ENCODE data around the gene HMGN1. TPM values are rescaled to one million over a fixed set of nuclear protein-coding genes. Genes with fewer than 3 reads are reported as not detected.

The HMGN1 gene
- total RNA-seq, 1 donor from 2014 or later: 225 TPM

- no peak for DNase-seq (ENCODE audit: low spot score)
These were observed 16.7 kb downstream of the HMGN1 start for GRCh38 chr21:39332175-39332574.

DNA sequence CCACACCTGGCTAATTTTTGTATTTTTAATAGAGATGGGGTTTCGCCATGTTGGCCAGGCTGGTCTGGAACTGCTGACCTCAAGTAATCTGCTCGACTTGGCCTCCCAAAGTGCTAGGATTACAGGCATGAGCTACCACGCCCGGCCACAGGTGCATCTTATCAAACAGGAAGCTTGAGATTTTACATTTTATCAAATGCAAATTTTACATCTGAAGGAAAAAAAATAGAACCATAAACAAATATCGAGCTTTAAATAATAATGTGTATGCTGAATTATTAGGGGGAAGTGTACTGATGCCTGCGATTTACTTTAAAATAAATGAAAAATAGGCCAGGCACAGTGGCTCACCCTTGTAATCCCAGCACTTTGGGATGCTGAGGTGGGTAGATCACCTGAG lies 18.9 kb downstream of the HMGN1 start:
- no peak for DNase-seq (ENCODE audit: low spot score)

DNA sequence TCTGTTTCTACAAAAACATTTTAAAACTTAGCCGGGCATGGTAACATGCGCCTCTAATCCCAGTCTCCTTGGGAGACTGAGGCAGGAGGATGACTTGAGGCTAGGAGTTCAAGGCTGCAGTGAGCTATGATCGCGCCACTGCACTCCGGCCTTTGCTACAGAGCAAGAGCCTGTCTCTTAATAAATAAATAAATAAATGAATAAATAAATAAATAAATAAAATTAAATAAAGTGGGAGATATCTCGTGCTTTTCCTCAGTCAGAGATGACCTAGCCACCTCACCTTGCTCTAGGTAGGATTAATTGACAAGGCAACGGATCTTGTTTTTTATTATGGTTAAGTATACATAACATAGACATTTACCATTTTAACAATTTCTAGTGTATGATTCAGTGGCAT lies 21.2 kb downstream of the HMGN1 start:
- DNase-seq (ENCODE audit: low spot score): no peak

DNA sequence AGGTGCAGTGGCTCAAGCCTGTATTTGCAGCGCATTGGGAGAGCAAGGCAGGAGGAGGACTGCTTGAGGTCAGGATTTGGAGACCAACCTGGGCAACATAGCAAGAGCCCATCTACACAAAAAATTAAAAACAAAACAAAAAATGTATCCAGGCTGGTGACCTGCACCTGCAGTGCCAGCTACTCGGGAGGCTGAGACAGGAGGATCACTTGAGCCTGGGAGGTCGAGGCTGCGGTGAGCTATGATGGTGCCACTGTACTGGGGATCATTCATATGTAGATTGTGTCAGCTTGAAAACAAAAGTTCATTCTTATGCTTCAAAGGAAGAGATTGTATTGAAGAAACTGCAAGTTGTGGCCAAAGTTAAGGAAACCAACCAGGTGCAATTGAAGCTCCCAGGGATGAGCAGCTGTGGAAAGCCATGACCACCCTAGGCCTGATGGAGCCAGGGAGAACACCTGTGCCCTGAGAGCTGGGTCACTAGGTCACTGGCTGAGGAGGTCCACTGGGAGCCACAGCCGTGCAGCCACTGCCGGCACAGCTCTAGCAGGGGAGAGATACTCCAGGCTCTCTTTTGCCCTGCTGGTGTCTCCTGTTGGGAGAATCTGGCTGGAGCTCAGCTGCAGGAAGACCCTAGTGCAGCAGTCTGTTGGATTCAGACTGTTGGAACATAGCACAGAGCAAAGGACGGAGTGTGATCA lies 22.1 kb downstream of the HMGN1 start:
- no peak for DNase-seq (ENCODE audit: low spot score)

DNA sequence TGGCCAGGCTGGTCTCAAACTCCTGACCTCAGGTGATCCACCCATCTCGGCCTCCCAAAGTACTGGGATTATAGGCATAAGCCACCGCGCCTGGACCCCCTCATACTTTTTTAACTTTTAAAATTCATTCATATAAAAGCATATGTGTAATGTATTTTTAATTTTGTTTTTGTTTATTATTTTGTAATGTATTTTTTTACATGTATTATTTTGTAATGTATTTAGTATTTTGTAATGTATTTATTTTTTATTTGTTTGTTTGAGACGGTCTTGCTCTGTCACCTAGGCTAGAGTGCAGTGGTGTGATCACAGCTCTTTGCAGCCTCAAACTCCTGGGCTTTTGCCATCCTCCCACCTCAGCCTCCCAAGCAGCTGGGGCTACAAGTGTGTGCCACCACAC lies 23.4 kb downstream of the HMGN1 start:
- DNase-seq (ENCODE audit: low spot score): no peak

GRCh38 chr21:39321424-39321823 lies 27.5 kb downstream of the HMGN1 start:
- no peak for DNase-seq (ENCODE audit: low spot score)

- DNase-seq (ENCODE audit: low spot score): no peak
These were observed 29.0 kb downstream of the HMGN1 start for GRCh38 chr21:39319814-39320332.

DNA sequence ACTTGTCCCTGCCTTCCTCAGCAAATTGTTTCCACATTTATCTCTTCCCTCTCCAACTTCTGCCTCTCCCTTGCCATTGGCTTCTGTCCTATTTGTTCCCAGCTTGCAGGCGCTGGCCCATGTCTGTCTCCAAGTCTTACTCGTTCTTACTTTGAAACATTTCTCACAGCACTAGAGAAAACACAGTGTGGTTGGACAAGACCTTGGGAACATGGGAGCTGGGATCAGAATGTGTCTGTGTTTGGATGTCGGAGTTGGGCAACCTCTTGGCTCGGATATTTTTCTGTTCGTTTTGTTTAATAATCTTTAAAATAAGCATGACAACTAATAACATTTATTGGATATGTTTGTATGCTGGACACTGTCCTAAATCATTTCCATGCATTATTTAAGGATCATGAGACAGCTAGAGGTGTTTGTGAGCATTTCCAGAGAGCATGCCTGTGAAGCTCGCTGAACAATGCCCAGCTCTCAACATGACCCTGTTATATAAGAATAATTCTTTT lies 29.6 kb downstream of the HMGN1 start:
- no peak for DNase-seq (ENCODE audit: low spot score)

DNA sequence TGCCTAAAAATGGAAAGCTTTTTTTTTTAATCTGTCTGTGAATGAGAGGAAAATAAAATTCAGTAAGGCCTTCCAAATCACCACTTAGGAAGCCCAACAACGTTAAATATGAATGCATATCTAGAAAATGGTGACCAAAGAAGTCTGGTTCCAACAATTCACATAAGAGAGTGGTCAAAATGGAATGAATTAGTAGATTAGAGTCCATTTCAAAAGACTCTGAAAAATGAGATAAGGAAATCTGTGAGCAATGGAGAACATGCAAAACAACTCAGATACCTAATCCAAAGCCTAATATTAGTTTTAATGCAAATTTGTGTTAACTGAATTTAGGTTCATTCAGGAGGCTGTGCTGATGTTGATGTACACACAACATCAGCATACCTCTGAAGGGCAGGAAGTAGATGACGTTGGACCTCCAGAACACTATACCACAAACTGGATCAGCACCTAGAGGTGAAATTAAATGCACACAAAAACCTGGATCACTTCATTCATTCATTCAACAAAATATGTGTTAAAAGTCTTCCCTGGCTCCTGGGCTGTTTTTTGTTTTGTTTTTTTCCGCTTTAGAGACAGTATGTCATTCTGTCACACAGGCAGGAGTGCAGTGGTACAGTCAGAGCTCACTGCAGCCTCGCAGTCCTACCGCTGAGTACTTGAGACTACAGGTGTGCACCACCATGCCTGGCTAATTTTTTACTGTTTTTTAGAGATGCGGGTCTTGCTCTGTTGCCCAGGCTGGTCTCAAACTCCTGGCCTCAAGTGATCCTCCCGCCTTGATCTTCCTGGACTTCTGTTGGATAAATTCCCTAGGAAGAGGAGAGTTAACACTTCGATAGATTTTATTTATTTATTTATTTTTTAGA lies 30.6 kb downstream of the HMGN1 start:
- DNase-seq (ENCODE audit: low spot score): no peak

- no peak for DNase-seq (ENCODE audit: low spot score)
These were observed 31.5 kb downstream of the HMGN1 start for GRCh38 chr21:39317134-39318090.

- DNase-seq (ENCODE audit: low spot score): no peak
These were observed 32.2 kb downstream of the HMGN1 start for GRCh38 chr21:39316729-39317128.

DNA sequence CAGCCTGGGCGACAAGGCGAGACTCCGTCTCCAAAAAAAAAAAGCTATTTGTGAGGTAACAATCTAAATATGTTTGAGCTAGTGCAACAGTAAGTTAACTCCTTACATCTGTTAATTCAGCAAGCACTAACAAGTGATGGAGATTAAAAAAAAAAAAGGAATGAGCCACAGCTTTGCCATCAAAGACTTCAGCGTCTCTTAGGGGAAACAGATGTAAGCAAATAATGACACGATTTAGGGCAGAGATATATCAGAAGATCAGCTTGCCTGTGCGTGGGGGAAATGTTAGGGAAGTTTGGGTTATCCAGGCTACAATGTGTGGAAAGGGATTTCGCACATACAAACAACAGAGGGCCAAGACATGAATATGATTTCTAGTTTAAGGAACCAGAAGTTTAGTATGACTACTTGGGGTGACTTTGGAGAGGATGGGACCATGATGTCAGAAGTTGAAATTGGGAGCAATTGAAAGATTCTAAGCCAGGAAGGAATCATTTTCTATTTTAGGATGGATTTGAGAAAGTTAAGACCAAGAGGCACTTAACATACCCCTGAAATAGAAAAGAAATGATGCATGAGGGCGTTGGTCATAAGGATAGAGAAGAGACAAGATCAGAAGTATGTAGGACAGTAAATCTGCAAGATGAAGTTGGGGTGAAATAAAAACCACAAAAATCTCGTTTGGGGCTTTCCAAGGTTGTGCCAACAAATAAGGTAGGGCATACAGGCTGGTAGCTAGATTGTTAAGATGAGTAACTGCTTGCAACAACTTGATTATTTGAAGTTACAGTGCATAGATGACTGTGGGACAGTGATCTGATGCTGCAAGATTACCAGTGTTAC lies 33.1 kb downstream of the HMGN1 start:
- no peak for DNase-seq (ENCODE audit: low spot score)

- peak; percentile 55 for DNase-seq (ENCODE audit: low spot score)
These were observed 34.5 kb downstream of the HMGN1 start for GRCh38 chr21:39314143-39315027.

- peak; percentile 81 for DNase-seq (ENCODE audit: low spot score)
These were observed 35.2 kb downstream of the HMGN1 start, which contains the start of gene BRWD1 for GRCh38 chr21:39313571-39314142. Gene BRWD1, minus strand, starts transcription at chr21:39313632. Its CDS starts 141 bp downstream, at chr21:39313491.

DNA sequence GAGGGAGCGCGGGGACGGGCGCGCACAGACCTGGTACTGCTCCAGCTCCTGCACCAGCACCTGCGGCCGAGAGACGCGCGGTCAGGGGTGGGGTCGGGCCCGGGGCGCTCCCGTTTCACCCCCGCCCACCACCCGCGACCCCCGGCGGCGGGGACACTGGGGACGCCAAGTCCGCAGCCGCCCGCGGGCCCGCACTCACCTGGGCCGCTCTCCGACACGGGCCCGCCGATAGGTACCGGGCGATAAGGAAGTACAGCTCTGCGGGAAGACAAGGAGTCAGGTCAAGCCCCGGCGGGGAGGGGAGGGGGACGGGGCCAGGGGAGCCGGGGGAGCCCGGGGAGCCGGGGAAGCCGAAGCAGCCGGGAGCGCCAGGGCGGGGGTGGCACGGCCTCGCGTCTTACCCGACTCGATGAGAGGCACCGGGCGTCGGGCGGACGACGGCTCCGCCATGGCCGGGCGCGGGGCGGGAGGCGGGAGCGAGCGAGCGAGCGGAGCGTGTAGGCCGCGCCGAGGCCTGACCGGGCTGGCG lies 35.8 kb downstream of the HMGN1 start:
- no peak for DNase-seq (ENCODE audit: low spot score)

- DNase-seq (ENCODE audit: low spot score): peak; percentile 95
These were observed 36.5 kb downstream of the HMGN1 start for GRCh38 chr21:39312112-39313041.

GRCh38 chr21:39311164-39311563 lies 37.7 kb downstream of the HMGN1 start:
- DNase-seq (ENCODE audit: low spot score): no peak

DNA sequence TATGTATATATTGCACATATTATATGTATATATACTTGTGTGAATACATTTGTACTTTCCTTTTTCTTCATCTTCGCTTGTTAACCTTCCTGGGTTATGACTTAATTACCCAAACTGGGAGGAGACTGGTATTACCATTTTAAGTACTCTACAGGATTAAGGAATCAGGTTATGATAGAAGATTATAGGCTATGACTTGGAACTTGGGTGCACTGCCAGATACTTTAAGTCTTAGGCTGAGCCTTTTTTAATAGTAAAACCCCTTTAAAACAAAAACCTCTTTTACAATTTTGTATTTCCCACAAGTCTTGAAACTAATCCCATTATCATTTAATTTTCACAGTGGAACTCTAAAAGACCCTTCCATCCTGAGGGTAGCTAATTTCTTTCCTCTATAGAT lies 41.4 kb downstream of the HMGN1 start:
- DNase-seq (ENCODE audit: low spot score): no peak

All from ureter (tissue), 1 donor.